ENCODE measurements around the gene PPP1R37.

PPP1R37 gene

GRCh38 chr19:45144431-45145269, 51.7 kb downstream of the PPP1R37 start:
- DNase-seq = no peak
- intact Hi-C loops (cut with DNase I) = no loop called here

DNA sequence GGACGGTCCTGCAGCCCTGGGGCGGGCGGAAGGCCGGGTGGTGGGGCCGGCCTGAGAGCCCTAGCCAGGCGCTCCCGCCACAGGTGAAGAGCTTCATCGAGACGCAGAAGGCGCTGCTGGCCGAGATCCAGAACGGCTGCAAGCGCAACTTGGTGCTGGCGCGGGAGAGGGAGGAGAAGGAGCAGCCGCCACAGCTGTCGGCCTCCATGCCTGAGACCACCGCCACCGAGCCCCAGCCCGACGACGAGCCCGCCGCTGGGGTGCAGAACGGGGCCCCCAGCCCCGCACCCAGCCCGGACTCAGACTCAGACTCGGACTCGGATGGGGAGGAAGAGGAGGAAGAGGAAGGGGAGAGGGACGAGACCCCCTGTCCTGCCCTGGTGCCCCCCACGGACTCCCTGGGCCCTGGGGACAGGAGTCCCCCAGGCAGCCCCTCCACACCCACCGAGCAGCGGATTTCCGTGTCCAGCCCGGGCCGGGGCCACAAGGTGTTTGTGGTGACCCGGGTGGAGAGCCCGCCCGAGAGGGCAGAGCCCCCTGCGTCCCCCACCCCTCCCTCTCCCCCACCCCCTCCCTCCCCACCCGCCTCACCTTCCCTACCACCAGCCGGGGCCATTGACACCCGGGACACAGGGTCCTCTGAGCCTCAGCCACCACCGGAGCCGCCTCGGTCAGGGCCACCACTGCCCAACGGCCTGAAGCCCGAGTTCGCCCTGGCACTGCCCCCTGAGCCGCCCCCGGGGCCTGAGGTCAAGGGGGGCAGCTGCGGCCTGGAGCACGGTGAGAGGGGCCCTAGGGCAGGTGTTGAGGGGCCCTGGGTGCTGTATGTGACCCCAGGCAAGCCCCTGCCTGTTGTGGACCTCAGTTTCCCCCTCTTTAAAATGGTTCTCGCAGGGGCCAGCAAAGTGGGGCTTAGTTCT, 52.6 kb downstream of the PPP1R37 start:
- intact Hi-C loops (cut with DNase I) = no loop called here
- no peak for DNase-seq

DNA sequence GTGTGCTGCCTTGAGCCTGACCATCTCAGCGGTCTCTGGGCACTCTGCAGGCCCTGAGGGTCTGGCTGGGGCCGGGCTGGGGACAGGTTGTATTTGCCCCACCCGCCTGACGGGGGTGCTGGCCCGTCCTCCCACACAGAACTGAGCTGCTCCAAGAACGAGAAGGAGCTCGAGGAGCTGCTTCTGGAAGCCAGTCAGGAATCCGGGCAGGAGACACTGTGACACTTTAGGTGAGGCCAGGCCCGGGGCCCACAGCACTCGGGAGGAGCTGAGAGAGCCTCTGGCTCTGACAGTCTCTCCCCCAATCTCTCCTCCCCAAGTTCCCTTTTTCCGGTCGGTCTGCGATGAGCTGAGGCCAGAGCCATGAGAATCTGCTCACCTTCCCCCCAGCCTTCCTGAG, 53.3 kb downstream of the PPP1R37 start:
- intact Hi-C loops (cut with DNase I) = no loop called here
- peak in 20 of 42 donors; percentile 25 to 67 (median 44) for DNase-seq

GRCh38 chr19:45146741-45147205, 53.8 kb downstream of the PPP1R37 start:
- DNase-seq = peak in 1 of 42 donors; percentile 28
- intact Hi-C loops (cut with DNase I) = no loop called here

DNA sequence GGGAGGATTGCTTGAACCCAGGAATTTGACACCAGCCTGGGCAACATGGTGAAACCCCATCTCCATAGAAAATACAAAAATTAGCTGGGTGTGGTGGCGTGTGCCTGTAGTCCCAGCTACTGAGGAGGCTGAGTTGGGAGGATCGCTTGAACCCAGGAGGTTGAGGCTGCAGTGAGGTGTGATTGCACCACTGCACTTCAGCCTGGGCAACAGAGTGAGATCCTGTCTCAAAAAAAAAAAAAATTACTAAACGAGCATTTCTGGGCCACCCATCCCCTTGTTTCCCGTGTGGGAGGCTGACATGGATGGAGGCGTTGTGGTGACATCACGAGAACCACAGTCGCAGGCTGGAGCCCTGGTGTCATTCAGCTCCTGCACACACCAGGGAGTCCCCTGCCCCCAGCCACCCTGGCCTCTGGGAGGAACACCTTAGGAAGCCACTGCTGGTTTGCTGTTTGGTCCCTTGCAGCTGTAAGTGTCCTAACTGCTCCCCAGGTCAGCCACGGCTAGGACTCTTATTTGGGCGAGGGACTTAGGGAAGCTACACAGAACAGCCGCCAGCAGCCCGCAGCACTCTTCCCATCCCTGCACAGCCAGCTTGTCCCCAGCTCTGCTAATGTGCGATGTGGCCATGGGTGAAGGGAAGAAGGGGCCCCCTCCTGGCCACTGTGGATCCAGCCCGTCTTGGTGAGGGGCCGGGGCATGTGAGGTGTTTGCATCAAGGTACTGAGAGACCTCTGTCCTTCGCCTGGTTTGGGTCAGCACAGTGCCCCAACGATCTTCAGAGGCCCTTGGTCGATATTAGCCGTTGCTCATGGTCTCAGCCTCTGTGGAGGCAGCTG, 55.1 kb downstream of the PPP1R37 start:
- peak in 16 of 42 donors; percentile 16 to 63 (median 42) for DNase-seq
- intact Hi-C loops (cut with DNase I) = no loop called here

DNA sequence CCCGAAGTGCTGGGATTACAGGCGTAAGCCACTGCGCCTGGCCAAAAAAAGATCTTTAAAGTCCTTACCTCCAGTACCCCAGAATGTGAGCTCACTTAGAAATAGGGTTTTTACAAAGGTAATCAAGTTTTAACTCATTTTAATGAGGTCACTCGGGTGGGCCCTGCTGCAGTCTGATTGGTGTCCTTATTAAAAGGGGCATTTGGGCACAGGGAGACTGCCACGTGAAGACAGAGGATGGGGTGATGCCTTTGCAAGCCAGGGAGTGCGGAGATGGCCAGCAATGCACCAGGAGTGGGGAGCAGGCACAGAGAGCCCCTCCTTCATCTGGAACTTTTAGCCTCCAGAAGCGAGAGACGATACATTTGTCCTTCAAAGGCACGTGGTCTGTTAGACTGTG, 56.1 kb downstream of the PPP1R37 start:
- no peak for DNase-seq
- intact Hi-C loops (cut with DNase I) = no loop called here

GRCh38 chr19:45150180-45150579, 57.2 kb downstream of the PPP1R37 start:
- intact Hi-C loops (cut with DNase I) = no loop called here
- DNase-seq = no peak

- intact Hi-C loops (cut with DNase I) = no loop called here
- DNase-seq = no peak
Observed at GRCh38 chr19:45150751-45151281, 57.8 kb downstream of the PPP1R37 start.

GRCh38 chr19:45151320-45151719, 58.3 kb downstream of the PPP1R37 start:
- no peak for DNase-seq
- intact Hi-C loops (cut with DNase I) = no loop called here

DNA sequence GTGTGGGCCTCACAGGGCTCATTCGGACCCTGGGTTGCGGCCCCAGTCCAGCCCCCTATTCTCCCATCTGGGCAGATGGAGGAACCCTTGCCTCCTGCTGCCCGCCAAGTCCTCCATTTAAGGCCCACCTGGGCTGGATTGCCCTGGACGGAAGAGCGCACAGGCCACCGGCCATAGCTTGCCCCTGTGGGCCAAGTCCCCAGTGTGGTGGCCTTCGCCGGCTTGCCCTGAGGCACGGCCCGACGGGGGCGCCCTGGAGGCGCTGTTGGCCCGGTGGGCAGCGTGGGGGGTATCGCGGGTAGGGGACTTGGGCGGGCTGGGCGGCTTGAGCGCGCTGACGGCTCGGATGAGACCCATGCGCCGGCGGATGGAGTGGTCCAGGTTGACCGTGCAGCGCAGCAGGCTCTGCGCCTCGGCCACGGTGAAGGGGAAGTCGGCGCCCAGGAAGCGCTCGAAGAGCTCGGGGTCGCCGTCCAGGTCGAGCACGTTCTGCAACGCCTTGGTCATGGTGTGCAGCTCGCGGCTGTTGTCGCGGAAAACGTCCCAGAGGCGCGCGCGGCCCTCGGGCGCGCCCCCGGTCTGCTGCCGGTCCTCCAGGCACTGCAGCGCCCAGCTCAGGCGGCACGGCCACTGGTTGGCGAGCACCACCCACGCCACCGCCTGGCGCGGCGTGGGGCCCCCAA, 59.0 kb downstream of the PPP1R37 start:
- no peak for DNase-seq
- intact Hi-C loops (cut with DNase I) = no loop called here

DNA sequence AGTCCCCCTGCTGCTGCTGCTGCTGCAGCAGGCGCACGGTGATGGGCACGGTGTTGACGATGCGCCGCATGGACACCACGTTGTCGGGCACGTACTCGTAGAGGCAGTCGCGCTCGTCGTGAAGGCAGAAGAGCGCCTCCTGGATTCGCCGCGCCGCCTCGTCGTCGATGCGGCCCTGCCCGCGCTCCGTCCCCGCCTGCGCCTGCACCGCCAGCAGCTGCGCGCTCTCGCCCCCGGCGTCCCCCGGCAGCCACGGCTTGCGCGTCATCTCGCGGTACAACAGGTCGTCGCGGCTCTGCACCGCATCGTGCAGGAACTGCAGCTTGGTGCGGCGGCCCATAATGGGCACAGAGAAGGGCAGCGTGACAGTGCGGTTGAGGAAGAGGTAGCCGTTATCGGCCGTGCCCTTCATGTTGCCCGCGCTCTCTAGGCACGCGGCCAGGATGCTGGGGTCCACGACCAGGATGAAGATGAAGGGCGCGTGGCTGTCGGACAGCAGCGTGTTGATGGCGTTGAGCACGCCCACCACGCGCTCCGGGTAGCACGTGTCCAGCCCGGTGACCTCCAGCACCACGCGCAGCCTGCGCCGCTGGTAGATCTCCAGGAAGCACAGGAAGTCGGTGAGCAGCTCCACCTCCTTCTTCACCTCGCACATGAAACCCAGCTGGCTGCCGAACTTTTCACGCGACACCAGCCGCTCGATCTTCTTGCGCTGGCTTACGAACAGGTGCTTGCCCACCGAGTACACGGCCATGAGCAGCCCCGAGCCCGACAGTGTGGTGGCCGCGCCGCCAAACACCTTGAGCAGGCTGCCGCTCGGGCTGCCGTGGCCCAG, 59.7 kb downstream of the PPP1R37 start:
- DNase-seq = peak in 38 of 42 donors; percentile 18 to 74 (median 48)
- intact Hi-C loops (cut with DNase I) = no loop called here

- peak in 41 of 42 donors; percentile 19 to 75 (median 56) for DNase-seq
- intact Hi-C loops (cut with DNase I) = no loop called here
Observed at GRCh38 chr19:45153339-45154063, 60.5 kb downstream of the PPP1R37 start.

GRCh38 chr19:45154064-45154827, 61.3 kb downstream of the PPP1R37 start:
- intact Hi-C loops (cut with DNase I) = no loop called here
- no peak for DNase-seq

DNA sequence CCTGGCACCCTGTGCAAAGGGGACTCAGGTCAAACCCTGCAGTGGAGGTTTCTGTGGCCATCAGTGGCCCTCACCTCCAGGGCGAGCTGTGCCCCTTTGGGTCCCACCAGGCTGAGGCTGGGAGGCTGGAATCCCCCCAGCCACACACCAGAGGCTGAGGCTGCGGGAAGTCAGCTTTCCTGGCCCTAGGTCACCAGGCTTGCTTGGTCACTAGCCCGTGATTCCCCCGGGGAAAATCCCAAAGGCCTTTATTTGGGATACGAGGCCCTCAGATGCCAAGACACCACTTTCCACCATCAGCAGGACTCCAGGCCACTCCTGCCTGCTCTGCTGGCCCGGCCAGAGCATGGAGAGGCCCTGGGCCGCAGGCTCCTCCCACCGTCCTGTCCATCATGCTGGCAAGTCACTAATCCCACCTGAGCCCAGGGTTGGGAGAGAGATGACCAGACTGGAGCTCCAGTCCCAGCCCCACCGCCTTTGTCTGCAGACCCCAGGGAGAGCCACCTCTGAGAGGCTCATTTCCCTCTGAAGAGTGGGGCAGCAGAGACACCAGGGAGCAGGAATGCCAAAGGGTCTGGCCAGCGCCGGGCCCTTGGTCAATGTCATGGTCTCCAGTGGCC, 63.1 kb downstream of the PPP1R37 start:
- no peak for DNase-seq
- intact Hi-C loops (cut with DNase I) = no loop called here

- intact Hi-C loops (cut with DNase I) = no loop called here
- peak in 10 of 42 donors; percentile 18 to 71 (median 45) for DNase-seq
Observed at GRCh38 chr19:45156751-45157150, 63.8 kb downstream of the PPP1R37 start.

All from head of caudate nucleus (tissue), 42 donors.